GM10248 (cell line): Measurements from ENCODE around the gene GRID2.

Source experiments
- CTCF ChIA-PET: fragments of 300-600 bp; sonication (Branson Sonifier 250); formaldehyde crosslinking; extraction: SDS; loops from one replicate; lab custom pipeline; 2021; ENCODE audit warnings: antibody characterized with exemption; lab: Yijun Ruan, JAX
- POLR2A ChIA-PET: fragments of 350-650 bp; sonication (Branson Sonifier 250); formaldehyde crosslinking; extraction: SDS; loops from one replicate; lab custom pipeline; 2020; ENCODE audit warnings: antibody characterized with exemption; lab: Yijun Ruan, JAX
- DNase-seq: peaks from one replicate; pipeline ENCODE4 v3.0.0; 2012; ENCODE audit errors: extremely low spot score
- CTCF ChIP-seq: IDR thresholded peaks from 2 replicates; pipeline ENCODE4 v1.5.1; 2012; ENCODE audit warnings: mild to moderate bottlenecking, low read depth; ENCODE audit errors: extremely low read depth, missing control alignments, control extremely low read depth

The GRID2 gene

GRCh38 chr4:93228021-93228420 lies 924.3 kb downstream of the GRID2 start:
- CTCF ChIA-PET: interaction anchor here (2.4 kb wide), 1 partner anchor 8 kb away, joined by 5 read pairs; no protein-coding TSS in a partner anchor
- DNase-seq: no peak
- TF ChIP-seq CTCF: no peak
- POLR2A ChIA-PET: no interaction called here

GRCh38 chr4:93232883-93233282 lies 929.1 kb downstream of the GRID2 start:
- no peak for DNase-seq
- CTCF ChIA-PET: no interaction called here
- no peak for TF ChIP-seq CTCF
- POLR2A ChIA-PET: no interaction called here

GRCh38 chr4:93237521-93237920 lies 933.8 kb downstream of the GRID2 start:
- TF ChIP-seq CTCF: no peak
- DNase-seq: no peak
- ChIA-PET CTCF (interaction anchor here (0.9 kb wide), 1 partner anchor 12 kb away, joined by 3 read pairs; no protein-coding TSS in a partner anchor), POLR2A (no interaction called here)

GRCh38 chr4:93243262-93243661 lies 939.5 kb downstream of the GRID2 start:
- no peak for DNase-seq
- no peak for TF ChIP-seq CTCF
- ChIA-PET CTCF (interaction anchor here (0.8 to 1.1 kb wide), 2 partner anchors 8 to 30 kb away, joined by 3 to 4 read pairs; no protein-coding TSS in a partner anchor), POLR2A (no interaction called here)

GRCh38 chr4:93261207-93261606 lies 957.4 kb downstream of the GRID2 start:
- ChIA-PET CTCF (no interaction called here), POLR2A (no interaction called here)
- no peak for TF ChIP-seq CTCF
- no peak for DNase-seq

- DNase-seq: no peak
- CTCF ChIA-PET: interaction anchor here (0.6 kb wide), 1 partner anchor 11 kb away, joined by 3 read pairs; no protein-coding TSS in a partner anchor
- TF ChIP-seq CTCF: no peak
- POLR2A ChIA-PET: no interaction called here
Observed at GRCh38 chr4:93263166-93263565, 959.4 kb downstream of the GRID2 start.
